ENCODE data around the gene SBF2. TPM values are rescaled to one million over a fixed set of nuclear protein-coding genes. Genes with fewer than 3 reads are reported as not detected.

Gene SBF2
- total RNA-seq, 4 donors from 2014 or later: 75.0 to 104 (median 86.9) TPM

DNA sequence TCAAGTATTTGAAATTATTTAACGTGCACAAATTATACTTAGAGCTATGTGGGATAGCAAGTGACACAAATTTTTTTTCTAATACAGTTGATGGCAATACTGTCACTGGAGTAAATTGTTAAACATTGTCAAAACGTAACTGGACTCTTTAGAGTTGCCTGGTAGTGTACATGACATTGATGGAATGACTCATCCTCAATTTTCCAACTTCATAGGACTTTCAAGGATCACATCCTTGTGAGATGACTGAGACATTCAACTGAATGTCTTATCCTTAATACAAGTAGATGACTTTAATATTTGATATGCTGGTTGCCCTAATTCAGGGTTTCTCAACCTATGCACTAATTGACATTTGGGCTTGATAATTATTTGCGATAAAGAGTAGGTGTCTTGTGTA, 320.1 kb downstream of the SBF2 start:
- H3K4me3 ChIP-seq: no peak overlapping the region
- no peaks in the 10 kb centered on the region for H3K27me3 ChIP-seq
- no peak for TF ChIP-seq EP300 (IDR thresholded peaks at IDR 0.05)
- TF ChIP-seq, protein P1, sequence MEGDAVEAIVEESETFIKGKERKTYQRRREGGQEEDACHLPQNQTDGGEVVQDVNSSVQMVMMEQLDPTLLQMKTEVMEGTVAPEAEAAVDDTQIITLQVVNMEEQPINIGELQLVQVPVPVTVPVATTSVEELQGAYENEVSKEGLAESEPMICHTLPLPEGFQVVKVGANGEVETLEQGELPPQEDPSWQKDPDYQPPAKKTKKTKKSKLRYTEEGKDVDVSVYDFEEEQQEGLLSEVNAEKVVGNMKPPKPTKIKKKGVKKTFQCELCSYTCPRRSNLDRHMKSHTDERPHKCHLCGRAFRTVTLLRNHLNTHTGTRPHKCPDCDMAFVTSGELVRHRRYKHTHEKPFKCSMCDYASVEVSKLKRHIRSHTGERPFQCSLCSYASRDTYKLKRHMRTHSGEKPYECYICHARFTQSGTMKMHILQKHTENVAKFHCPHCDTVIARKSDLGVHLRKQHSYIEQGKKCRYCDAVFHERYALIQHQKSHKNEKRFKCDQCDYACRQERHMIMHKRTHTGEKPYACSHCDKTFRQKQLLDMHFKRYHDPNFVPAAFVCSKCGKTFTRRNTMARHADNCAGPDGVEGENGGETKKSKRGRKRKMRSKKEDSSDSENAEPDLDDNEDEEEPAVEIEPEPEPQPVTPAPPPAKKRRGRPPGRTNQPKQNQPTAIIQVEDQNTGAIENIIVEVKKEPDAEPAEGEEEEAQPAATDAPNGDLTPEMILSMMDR (IDR thresholded peaks at IDR 0.05): no peak
- no peak for TF ChIP-seq POLR2A (IDR thresholded peaks at IDR 0.05)
- peaks cover 0 to 16% (median 0%) of the 10 kb centered on the region in 4 donors for H3K4me1 ChIP-seq
- no peak overlapping the region for H3K27ac ChIP-seq
- no peaks in the 10 kb centered on the region for H3K9me3 ChIP-seq
- DNase-seq (ENCODE audit: low spot score in 2 of 2): no peak
- 87 to 88% methylated on average over 3 of the region's 3 CpGs for WGBS, 2 donors
- peaks cover 0 to 7% (median 0%) of the 10 kb centered on the region in 3 donors for H3K36me3 ChIP-seq

DNA sequence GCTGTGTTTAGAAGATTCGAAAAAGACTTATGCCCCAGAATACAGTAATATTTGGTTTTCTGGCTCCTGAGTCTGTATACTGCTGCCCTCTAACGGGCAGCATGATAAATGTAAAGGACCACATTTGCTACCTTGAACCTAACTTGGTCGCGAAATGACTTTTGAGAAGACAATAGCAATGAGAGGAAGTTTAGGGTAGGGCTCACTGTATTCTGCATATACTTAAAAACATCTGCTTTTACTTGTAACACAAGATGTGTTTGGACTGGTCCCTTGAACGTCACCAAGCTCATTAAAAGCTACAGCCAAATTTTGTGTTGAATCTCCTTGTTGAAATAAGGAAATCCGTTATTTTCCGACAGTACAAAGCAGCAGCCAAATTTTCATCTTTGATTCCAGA, 321.0 kb downstream of the SBF2 start:
- DNase-seq (ENCODE audit: low spot score in 2 of 2): peak in 1 of 2 donors; percentile 46
- H3K4me3 ChIP-seq: no peak overlapping the region
- H3K36me3 ChIP-seq: peaks cover 0 to 13% (median 0%) of the 10 kb centered on the region in 3 donors
- no peaks in the 10 kb centered on the region for H3K27me3 ChIP-seq
- 29 to 36% methylated on average over 7 of the region's 7 CpGs for WGBS, 2 donors
- TF ChIP-seq POLR2A (IDR thresholded peaks at IDR 0.05) (no peak), EP300 (IDR thresholded peaks at IDR 0.05) (peak in 1 of 2 donors; percentile 19)
- TF ChIP-seq, protein P1 (IDR thresholded peaks at IDR 0.05): peak; percentile 58 to 77 (median 71)
- no peak overlapping the region for H3K27ac ChIP-seq
- no peaks in the 10 kb centered on the region for H3K9me3 ChIP-seq
- H3K4me1 ChIP-seq: peaks cover 0 to 15% (median 0%) of the 10 kb centered on the region in 4 donors

DNA sequence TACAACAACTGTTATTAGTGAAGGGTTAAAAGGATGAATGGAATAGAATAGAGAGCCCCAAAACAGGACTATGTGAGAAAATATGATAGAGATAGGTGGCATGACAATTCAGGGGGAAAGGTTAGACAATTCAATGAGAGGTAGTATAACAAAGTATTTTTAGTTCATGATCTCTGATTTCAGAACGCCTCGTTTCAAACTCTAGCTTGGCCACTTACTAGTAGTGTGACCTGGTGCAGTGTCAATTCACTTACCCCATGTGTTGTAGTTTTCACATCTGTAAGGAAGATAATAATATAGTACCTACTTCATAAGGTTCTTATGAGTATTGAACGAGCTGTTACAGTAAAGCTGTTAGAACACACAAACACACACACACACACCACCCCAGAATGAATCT, 322.1 kb downstream of the SBF2 start:
- no peak for TF ChIP-seq POLR2A (IDR thresholded peaks at IDR 0.05)
- TF ChIP-seq, protein P1 (IDR thresholded peaks at IDR 0.05): no peak
- no peak for TF ChIP-seq EP300 (IDR thresholded peaks at IDR 0.05)
- WGBS, 2 donors: 80 to 85% methylated on average over 3 of the region's 3 CpGs

DNA sequence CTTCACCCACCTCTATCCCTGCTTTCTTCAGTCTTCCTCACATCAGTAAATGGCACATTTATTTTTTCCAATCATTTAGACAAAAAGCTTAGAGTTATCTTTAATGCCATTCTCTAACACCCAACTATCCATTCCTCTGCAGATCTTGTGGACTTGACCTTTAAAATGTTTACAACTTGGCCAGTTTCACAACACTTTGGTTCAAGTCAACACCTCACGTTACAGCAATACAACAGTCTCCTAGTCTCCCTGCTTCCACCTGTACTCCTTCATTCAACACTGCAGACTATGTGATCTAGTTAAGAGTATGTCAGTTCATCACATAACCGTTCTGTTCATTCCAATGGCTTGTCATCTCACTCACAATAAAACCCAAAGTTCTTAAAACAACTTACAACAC, 325.0 kb downstream of the SBF2 start:
- Histone ChIP-seq H3K27me3 (no peaks in the 10 kb centered on the region), H3K27ac (no peak overlapping the region), H3K36me3 (peaks cover 0 to 19% (median 0%) of the 10 kb centered on the region in 3 donors), H3K9me3 (no peaks in the 10 kb centered on the region), H3K4me3 (no peak overlapping the region), H3K4me1 (peaks cover 0 to 13% (median 0%) of the 10 kb centered on the region in 4 donors)
- no peak for TF ChIP-seq POLR2A (IDR thresholded peaks at IDR 0.05)
- TF ChIP-seq EP300 (IDR thresholded peaks at IDR 0.05): no peak
- TF ChIP-seq, protein P1 (IDR thresholded peaks at IDR 0.05): no peak
- DNase-seq (ENCODE audit: low spot score in 2 of 2): no peak
- WGBS, 2 donors: 79 to 90% methylated on average over 2 of the region's 2 CpGs

More for the DNA sequence above, 322.1 kb downstream of the SBF2 start:
- H3K4me3 ChIP-seq: no peak overlapping the region
- H3K27ac ChIP-seq: no peak overlapping the region
- H3K9me3 ChIP-seq: no peaks in the 10 kb centered on the region
- no peaks in the 10 kb centered on the region for H3K27me3 ChIP-seq
- no peak for DNase-seq (ENCODE audit: low spot score in 2 of 2)
- peaks cover 0 to 13% (median 0%) of the 10 kb centered on the region in 4 donors for H3K4me1 ChIP-seq
- peaks cover 0 to 20% (median 0%) of the 10 kb centered on the region in 3 donors for H3K36me3 ChIP-seq

DNA sequence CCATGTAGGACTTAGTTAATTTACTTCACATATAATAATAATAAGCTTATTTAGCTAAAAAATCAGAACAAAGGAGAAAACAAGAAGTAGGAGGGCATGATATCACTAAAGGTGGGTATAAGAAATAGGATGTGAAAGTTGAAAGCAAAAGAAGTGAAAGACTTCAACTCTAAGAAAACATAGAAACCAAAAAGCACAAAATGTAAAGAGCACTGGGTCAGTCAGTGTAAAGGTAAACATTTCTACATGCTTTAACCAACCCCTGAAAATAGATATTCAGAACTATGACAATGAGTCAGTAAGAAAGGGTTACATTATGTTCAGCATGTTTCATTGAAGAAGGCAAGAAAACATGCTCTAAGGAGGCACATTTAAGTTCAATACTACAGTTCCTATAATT, 331.3 kb downstream of the SBF2 start:
- DNase-seq (ENCODE audit: low spot score in 2 of 2): no peak
- H3K4me1 ChIP-seq: no peaks in the 10 kb centered on the region
- H3K36me3 ChIP-seq: peaks cover 0 to 50% (median 3%) of the 10 kb centered on the region in 3 donors
- H3K4me3 ChIP-seq: no peak overlapping the region
- no peaks in the 10 kb centered on the region for H3K9me3 ChIP-seq
- no peaks in the 10 kb centered on the region for H3K27me3 ChIP-seq
- no peak for TF ChIP-seq POLR2A (IDR thresholded peaks at IDR 0.05)
- no peak overlapping the region for H3K27ac ChIP-seq

DNA sequence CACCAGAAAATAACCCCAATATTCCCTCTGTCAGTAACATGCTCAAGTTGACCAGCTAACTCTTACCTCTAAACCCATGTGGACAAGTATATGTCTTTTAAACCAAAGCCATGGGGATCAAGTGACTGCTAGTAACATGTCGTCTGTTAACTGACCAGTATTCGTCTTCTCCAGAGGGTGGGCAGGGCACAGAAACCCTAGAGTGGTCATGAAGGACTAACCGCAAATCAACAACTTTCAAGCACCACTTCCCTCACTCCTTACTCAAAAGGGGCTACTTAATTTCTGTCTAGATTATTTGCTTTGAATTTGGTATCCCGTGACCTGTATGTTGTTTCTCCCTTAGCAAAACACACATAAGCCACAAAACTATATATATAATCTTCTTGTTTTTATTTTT, 336.9 kb downstream of the SBF2 start:
- Histone ChIP-seq H3K4me1 (peaks cover 0 to 17% (median 0%) of the 10 kb centered on the region in 4 donors), H3K4me3 (no peak overlapping the region), H3K27me3 (no peaks in the 10 kb centered on the region), H3K36me3 (peaks cover 0 to 28% (median 3%) of the 10 kb centered on the region in 3 donors), H3K9me3 (no peaks in the 10 kb centered on the region), H3K27ac (no peak overlapping the region)
- 93 to 98% methylated on average over 4 of the region's 4 CpGs for WGBS, 2 donors
- DNase-seq (ENCODE audit: low spot score in 2 of 2): no peak
- TF ChIP-seq POLR2A (IDR thresholded peaks at IDR 0.05): no peak

Data from tibial nerve (tissue), 4 donors.